HepG2 (cell line): Measurements from ENCODE around the gene BTBD1. TPM values are rescaled to one million over a fixed set of nuclear protein-coding genes. Genes with fewer than 3 reads are reported as not detected.

Source experiments
- AGO2 ChIP-seq: fragments of 200-400 bp; formaldehyde crosslinking; optimal IDR thresholded peaks from 2 replicates; pipeline ENCODE3; 2017; ENCODE audit warnings: mild to moderate bottlenecking, low read depth, low read length, moderate library complexity
- KLF16 ChIP-seq, 2 experiments: sonication (generic) in 1 of 2; formaldehyde crosslinking in 1 of 2; IDR thresholded peaks; 2 replicates each; pipeline versions ENCODE4 v1.6.1 to v1.8.0; 2016 to 2023; ENCODE audit warnings: missing genetic modification reagents in 2 of 2, missing compliant biosample characterization in 1 of 2
- KLF9 ChIP-seq: IDR thresholded peaks from 2 replicates; pipeline ENCODE4 v1.6.1; 2016; ENCODE audit warnings: low read depth
- SP140L ChIP-seq: sonication (generic); formaldehyde crosslinking; IDR thresholded peaks from 2 replicates; pipeline ENCODE4 v1.4.0; 2020; ENCODE audit warnings: missing genetic modification reagents, borderline replicate concordance
- TRIM24 ChIP-seq: sonication (generic); formaldehyde crosslinking; IDR thresholded peaks from 2 replicates; pipeline ENCODE4 v1.8.0; 2022; ENCODE audit warnings: mild to moderate bottlenecking, missing genetic modification reagents
- ZNF256 ChIP-seq: sonication (generic); formaldehyde crosslinking; conservative IDR thresholded peaks from 2 replicates; pipeline ENCODE4 v1.4.0; 2020; ENCODE audit warnings: missing genetic modification reagents
- ZNF547 ChIP-seq: sonication (generic); formaldehyde crosslinking; IDR thresholded peaks from 2 replicates; pipeline ENCODE4 v1.5.1; 2020; ENCODE audit warnings: mild to moderate bottlenecking, missing genetic modification reagents
- polyA plus RNA-seq, 8 experiments: library from polyadenylated mRNA; depleted of rRNA in 3 of 8; stranded (reverse) in 7 of 8; unstranded in 1 of 8; fragments of >200 nt; fragmentation: Illumina TruSeq in 4 of 8; extraction: Trizol in 4 of 8; gene quantifications; 2 replicates each; pipeline versions ENCODE4 v1.2.1 to v1.2.3, GENCODE V29; 2011 to 2016; ENCODE audit warnings: low read depth in 4 of 8, missing spikeins in 1 of 8, mixed read lengths in 1 of 8; ENCODE audit not compliant: insufficient read depth in 1 of 8
- total RNA-seq, 5 experiments: library from RNA; depleted of rRNA; stranded (reverse); fragments of >200 nt; fragmentation: Illumina TruSeq; extraction: Trizol; gene quantifications; 2 replicates each; pipeline ENCODE4 v1.2.3, GENCODE V29; 2016; ENCODE audit warnings: low read depth in 1 of 5
- TF ChIP-seq, protein P1 (sequence below): IDR thresholded peaks from 2 replicates; pipeline ENCODE4 v1.6.1; 2016; ENCODE audit warnings: mild to moderate bottlenecking, missing biosample characterization, missing genetic modification reagents
- TF ChIP-seq, protein P2 (sequence below): IDR thresholded peaks from 2 replicates; pipeline ENCODE4 v1.6.1; 2016; ENCODE audit warnings: missing compliant biosample characterization, missing genetic modification reagents, borderline replicate concordance
- TF ChIP-seq, protein P3 (sequence below): sonication (generic); formaldehyde crosslinking; IDR thresholded peaks from 2 replicates; pipeline ENCODE4 v1.5.0; 2020; ENCODE audit warnings: missing genetic modification reagents
- TF ChIP-seq, protein P4 (sequence below): IDR thresholded peaks from 2 replicates; pipeline ENCODE4 v1.6.1; 2016
- TF ChIP-seq, protein P5 (sequence below): sonication (generic); formaldehyde crosslinking; IDR thresholded peaks from 2 replicates; pipeline ENCODE4 v1.9.0; 2021; ENCODE audit warnings: missing genetic modification reagents, borderline replicate concordance

The BTBD1 gene
- total and polyA plus RNA-seq, 2 of the 13 experiments (the other 11 are each of a cell fraction or from before 2014, with no cell fraction given) = 32.1 to 53.9 TPM

DNA sequence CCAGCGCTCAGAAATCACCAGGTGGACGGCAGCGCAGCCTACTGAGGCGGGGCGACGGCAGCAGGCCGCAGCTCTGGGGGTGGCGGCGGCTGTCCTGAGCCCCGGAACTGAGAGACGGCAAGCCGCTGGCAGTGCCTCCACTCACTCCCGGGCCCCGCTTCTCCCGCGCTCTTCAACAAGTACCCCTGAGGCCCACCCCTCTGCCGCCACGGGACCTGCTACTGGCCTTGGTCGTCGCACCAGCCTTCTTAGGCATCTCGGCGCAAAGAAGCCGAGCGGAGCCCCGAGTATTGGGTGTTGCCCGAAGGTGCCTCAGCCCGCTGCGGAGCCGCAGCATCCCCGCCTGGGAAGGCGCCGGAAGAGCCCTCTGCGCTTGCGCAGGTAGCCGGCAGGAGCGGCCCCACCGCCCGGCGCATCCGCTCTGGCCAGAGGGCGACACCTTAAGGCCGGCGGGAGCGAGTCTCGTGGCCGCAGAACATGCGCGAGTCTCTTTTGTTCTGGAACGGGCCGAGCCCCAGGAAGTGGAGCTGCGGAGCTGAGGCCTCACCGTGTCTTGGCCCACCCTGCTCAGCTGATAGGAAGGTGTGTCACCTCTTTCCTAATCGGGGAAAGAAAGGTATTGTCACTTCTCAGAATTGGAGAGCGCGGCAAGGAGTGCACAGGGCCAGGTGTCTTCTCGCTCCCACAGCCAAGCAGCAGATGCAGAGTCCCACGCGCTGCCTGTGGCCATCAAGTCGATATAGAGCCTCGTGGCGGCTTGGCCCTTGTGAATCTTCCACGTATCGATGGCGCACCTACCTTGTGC, 55.6 kb downstream of the BTBD1 start, which contains the start of gene C15orf40 (continued):
- TF ChIP-seq, protein P1, sequence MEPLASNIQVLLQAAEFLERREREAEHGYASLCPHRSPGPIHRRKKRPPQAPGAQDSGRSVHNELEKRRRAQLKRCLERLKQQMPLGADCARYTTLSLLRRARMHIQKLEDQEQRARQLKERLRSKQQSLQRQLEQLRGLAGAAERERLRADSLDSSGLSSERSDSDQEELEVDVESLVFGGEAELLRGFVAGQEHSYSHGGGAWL (CRISPR knock-in tag) = peak; percentile 78; the same call in 1 of the 2 replicates
- TF ChIP-seq AGO2 (peak; percentile 85), SP140L (CRISPR knock-in tag) (no peak), KLF9 (CRISPR knock-in tag) (no peak), ZNF547 (CRISPR knock-in tag) (peak; percentile 60), TRIM24 (CRISPR knock-in tag) (no peak), ZNF256 (CRISPR knock-in tag) (no peak; the same call in 1 of the 2 replicates), KLF16 (CRISPR knock-in tag; IDR thresholded peaks at IDR 0.05) (peak in 1 of 2 experiments; percentile 57; a peak in 1 of 4 replicates)
- TF ChIP-seq, protein P2, sequence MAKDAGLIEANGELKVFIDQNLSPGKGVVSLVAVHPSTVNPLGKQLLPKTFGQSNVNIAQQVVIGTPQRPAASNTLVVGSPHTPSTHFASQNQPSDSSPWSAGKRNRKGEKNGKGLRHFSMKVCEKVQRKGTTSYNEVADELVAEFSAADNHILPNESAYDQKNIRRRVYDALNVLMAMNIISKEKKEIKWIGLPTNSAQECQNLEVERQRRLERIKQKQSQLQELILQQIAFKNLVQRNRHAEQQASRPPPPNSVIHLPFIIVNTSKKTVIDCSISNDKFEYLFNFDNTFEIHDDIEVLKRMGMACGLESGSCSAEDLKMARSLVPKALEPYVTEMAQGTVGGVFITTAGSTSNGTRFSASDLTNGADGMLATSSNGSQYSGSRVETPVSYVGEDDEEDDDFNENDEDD (CRISPR knock-in tag) = peak; percentile 72
- TF ChIP-seq, protein P3, sequence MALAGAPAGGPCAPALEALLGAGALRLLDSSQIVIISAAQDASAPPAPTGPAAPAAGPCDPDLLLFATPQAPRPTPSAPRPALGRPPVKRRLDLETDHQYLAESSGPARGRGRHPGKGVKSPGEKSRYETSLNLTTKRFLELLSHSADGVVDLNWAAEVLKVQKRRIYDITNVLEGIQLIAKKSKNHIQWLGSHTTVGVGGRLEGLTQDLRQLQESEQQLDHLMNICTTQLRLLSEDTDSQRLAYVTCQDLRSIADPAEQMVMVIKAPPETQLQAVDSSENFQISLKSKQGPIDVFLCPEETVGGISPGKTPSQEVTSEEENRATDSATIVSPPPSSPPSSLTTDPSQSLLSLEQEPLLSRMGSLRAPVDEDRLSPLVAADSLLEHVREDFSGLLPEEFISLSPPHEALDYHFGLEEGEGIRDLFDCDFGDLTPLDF (CRISPR knock-in tag) = peak; percentile 73
- TF ChIP-seq, protein P4, sequence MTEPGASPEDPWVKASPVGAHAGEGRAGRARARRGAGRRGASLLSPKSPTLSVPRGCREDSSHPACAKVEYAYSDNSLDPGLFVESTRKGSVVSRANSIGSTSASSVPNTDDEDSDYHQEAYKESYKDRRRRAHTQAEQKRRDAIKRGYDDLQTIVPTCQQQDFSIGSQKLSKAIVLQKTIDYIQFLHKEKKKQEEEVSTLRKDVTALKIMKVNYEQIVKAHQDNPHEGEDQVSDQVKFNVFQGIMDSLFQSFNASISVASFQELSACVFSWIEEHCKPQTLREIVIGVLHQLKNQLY (CRISPR knock-in tag) = no peak
- TF ChIP-seq, protein P5, sequence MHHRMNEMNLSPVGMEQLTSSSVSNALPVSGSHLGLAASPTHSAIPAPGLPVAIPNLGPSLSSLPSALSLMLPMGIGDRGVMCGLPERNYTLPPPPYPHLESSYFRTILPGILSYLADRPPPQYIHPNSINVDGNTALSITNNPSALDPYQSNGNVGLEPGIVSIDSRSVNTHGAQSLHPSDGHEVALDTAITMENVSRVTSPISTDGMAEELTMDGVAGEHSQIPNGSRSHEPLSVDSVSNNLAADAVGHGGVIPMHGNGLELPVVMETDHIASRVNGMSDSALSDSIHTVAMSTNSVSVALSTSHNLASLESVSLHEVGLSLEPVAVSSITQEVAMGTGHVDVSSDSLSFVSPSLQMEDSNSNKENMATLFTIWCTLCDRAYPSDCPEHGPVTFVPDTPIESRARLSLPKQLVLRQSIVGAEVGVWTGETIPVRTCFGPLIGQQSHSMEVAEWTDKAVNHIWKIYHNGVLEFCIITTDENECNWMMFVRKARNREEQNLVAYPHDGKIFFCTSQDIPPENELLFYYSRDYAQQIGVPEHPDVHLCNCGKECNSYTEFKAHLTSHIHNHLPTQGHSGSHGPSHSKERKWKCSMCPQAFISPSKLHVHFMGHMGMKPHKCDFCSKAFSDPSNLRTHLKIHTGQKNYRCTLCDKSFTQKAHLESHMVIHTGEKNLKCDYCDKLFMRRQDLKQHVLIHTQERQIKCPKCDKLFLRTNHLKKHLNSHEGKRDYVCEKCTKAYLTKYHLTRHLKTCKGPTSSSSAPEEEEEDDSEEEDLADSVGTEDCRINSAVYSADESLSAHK (CRISPR knock-in tag) = no peak
